LNCAP (cell line): ENCODE data around the gene SOS2.

Source experiments
- CTCF ChIP-seq: fragments of 450-650 bp; IDR thresholded peaks from 2 replicates; pipeline ENCODE4 v1.5.1; 2017; ENCODE audit warnings: mild to moderate bottlenecking

Gene SOS2

GRCh38 chr14:50228313-50228712 is 3.1 kb downstream of the SOS2 start:
- TF ChIP-seq CTCF, result no peak

- no peak for TF ChIP-seq CTCF
Observed at GRCh38 chr14:50225974-50226297, 5.4 kb downstream of the SOS2 start.

- no peak for TF ChIP-seq CTCF
Observed at GRCh38 chr14:50225067-50225973, 6.1 kb downstream of the SOS2 start.

- TF ChIP-seq CTCF, result no peak
Observed at GRCh38 chr14:50222055-50222613, 9.2 kb downstream of the SOS2 start.

- TF ChIP-seq CTCF, result no peak
Observed at GRCh38 chr14:50218501-50218900, 12.9 kb downstream of the SOS2 start.

GRCh38 chr14:50215416-50215815 is 16.0 kb downstream of the SOS2 start:
- TF ChIP-seq CTCF, result no peak

- TF ChIP-seq CTCF, result no peak
Observed at GRCh38 chr14:50213795-50214194, 17.6 kb downstream of the SOS2 start.
